NCI-H2196 (cell line): Measurements from ENCODE around the gene POLDIP3.

ENCODE experiments used
- DNase-seq: peaks from one replicate; lab custom pipeline; 2025; ENCODE audit not compliant: unreplicated experiment; lab: John Stamatoyannopoulos, UW

The POLDIP3 gene

GRCh38 chr22:42642806-42643633 lies 28.3 kb upstream of the POLDIP3 start:
- DNase-seq, result no peak

GRCh38 chr22:42641801-42642413 lies 27.2 kb upstream of the POLDIP3 start:
- no peak for DNase-seq

DNA sequence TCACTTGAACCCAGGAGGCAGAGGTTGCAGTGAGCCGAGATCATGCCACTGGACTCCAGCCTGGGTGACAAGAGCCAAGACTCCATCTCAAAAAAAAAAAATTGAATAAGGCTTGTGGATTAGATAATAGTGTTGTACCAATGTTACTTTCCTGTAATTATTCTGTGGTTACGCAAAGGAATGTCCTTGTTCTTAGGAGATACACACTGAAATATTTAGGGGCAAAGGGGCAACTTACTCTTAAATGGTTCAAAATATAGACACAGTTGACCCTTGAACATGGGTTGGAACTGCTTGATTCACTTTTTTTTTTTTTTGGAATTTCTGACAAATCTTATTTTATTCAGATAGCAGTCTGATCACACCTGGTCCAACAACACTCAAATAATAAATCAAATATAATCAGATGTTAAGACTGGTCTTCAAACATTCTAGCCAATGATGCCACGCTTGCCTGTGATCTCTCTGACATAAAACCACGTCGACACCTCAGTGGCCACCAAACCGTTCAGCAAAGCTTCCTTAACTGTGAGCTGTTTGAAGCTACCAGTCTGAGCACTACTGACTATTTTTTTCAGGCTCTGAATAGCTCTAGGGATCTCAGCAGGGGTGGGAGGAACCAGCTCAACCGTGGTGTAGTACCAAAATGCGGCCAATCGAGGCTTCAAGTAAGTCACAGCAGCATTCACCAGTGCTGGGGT lies 25.0 kb upstream of the POLDIP3 start:
- no peak for DNase-seq

- no peak for DNase-seq
Measured at GRCh38 chr22:42637555-42637954, 22.9 kb upstream of the POLDIP3 start.

DNA sequence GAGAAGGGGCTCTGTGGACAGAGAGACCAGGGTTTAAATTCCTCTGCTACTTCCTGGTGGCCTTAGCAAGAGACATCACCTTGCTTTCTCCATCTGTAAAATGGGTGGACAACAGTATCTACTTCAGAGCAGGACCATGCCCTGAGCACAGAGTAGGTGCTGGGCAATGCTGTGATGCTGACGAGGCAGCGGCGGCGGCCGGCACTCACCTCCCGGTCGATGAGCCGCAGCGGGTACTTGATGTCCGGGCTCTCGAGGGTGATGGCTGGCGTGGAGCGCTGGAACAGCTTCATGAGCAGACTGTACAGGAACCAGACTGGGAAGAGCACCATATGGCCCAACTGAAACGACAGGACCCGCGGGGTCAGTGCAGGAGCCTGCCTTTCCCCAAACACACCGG lies 21.8 kb upstream of the POLDIP3 start:
- DNase-seq, result no peak

GRCh38 chr22:42635531-42635930 lies 20.8 kb upstream of the POLDIP3 start:
- no peak for DNase-seq

GRCh38 chr22:42633013-42633412 lies 18.3 kb upstream of the POLDIP3 start:
- DNase-seq, result no peak

DNA sequence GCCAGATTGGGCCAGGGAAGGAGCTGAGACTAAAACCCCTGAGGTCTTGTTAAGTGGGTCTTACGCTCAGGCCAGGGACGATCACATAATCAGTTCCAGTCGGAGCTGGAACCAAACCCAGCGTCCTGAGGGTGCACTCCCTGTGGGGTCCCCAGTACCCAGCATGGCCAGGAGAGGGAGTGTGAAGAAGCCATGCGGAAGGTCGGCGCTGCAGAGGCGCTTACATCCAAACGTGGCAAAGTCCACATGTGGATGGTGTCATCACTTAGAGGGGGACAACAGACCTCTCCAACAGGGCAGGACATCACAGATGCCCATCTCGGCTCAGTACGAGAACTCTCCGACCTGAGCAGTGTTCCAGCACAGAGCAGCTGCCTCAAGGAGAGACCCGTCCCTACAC lies 17.4 kb upstream of the POLDIP3 start:
- DNase-seq, result no peak

DNA sequence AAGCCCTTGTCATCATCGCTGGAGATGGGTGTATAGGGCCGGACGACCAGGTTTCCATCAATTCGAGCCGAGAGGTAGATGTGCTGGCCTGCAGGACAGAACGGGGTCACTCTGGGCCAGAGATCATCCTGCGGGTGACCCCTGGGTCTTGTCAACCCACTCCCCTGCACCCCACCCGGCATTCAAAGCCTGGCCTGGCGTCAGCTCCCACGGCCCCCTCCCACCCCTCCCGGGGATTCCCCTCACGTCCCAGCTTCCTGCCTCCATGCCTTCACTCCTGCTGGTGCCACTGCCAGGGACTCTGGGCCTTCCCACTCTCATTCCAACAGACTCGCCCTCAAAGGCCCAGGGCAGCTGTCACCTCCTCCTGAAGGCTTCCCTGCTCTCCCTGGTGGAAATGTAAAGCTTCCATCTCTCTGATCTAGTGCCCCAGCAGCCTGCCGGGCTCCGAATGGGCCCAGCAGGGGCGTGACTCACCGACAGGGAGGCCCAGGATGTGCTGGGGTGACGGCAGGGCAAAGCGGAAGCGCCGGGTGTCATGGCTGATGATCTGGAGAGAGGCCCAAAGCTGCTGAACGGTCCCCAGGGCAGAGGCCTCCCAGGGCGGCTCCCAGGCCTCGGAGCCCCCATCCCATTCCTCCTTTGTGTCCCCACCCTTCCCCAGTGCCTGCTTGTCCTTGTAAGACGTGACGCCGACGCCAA lies 16.4 kb upstream of the POLDIP3 start:
- DNase-seq, result no peak

DNA sequence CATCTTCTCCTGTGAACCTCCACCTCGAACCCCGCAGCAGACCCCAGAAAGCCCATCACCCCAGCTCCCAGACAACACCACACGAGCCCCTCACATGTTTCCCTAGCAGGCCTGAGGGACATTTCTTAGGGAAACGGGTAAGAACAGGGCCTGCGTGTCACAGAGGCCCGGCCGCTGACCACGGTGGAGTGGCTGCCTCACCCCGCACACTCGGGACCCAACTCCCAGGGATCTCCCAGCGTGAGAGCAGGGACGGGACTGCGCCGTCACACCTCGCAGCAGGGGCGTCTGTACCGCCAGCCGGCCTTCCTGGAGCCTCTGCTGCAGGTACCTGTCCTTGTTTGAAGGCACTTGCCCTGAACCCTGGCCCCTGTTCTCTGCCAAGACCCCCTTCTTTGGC lies 15.5 kb upstream of the POLDIP3 start:
- no peak for DNase-seq

GRCh38 chr22:42627981-42628380 lies 13.3 kb upstream of the POLDIP3 start:
- no peak for DNase-seq

- DNase-seq, result no peak
Measured at GRCh38 chr22:42626951-42627625, 12.4 kb upstream of the POLDIP3 start.

DNA sequence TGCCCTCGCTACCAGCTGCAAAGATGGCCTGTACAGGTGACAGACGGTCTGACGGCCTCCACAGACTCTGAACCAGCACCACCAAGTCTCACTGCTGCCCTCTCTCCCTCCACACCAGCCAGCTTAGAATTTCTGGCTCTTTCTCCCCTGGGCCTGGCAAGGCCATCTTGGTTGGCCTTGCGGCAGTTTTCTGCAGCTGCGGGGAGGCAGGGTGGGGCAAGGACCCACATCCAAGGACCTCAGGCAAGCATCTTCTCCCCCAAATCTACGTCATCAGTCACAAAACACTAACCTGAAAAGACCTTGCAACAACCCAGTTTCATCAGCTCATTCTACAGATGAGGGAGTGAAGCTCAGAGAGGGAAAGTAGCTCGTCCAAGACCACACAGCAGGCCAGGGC lies 11.7 kb upstream of the POLDIP3 start:
- no peak for DNase-seq

DNA sequence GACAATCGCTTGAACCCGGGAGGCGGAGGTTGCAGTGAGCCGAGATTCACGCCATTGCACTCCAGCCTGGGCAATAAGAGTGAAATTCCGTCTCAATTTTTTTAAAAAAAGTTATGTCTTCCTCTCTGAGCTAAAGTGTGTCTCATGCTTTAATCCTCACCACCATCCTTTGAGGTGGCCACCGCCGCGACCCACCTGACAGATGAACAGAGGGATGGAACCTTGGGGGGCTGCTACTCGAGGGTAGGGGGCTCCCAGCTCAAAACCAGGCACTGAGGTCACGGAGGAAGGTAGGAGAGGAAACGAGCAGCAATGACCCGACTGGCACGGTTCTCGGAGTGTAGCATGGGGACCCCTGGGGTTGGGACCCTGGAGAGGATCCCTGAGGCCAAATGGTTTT lies 10.7 kb upstream of the POLDIP3 start:
- no peak for DNase-seq

DNA sequence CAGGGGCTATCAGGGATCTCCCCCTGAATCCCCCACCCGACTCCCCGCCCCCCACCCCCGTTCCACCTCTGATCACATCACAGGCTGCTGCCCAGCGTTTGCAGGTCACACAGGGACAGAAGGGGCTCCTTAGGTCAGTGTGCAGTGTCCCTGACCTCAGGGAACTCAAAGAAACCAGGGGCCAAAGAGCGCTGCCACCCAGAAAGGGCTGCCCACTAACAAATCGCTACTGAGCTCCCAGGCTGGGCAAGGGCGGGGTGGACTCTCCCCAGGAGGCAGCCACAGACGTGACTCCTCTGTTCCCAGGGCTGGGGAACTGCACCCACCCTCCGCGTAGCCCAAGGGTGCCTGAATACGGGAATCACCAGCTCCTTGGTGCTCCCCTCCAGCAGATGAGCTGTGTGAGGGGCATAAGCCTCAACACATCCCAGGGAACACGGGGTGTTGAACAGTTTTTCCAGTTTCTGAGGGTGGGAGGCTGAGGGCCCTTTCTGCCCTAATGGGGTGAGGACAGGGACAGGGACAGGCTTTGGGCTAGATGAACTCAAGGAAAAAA lies 9.9 kb upstream of the POLDIP3 start:
- no peak for DNase-seq

DNA sequence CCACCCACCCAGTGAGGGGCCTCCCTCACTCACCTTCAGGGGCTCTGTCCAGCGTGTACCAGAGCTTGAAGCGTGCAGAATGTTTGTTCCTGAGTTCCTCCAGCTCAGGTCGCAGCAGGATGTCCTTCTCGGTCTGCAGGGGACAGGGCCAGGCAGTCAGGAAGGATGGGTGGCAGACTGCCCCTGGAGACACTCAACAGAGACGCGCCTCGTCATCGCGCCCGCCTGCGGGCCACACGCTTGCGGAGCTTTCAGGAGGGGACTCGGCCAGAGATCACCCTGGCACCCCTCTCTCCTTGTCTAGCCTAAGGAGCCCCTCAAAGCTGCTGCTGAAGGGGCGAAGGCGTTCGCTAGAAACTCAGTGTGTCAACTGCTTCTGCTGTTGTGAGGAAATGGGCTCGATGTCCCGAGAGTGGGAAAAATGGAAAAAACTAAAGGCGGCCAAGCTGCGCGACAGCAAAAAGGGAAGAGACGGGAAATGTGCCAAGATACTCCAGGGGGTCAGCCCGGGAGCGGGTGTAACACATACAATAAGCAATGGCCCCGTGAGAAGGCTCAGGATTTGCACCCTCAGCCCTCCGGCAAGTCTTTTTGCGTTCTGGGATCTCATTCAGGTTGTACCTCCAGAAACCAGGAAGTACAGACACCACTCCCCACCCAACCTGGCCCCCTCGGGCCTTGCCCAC lies 9.2 kb upstream of the POLDIP3 start:
- DNase-seq, result no peak

DNA sequence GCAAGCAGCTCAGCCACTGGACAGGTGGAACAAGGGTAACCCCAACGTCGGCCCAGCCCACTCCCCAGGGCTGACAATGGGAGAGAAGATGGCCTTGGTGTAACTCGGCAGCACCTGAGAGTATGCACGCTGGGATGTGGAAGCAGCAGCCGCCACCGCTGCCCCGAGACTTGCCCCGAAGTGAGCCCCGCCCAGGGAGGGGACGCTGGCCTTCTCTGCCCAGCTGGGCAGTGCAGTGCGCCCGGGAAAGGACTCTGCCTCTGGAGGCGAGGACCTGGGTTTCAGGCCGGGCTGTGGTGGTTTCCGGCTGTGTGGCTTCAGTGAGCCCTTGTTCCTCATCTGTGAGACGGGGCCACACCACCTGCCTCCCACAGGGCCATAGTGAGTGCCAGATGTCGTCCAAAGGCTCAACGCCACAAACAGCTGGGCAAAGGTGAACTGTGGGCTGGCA lies 8.6 kb upstream of the POLDIP3 start:
- DNase-seq, result no peak

DNA sequence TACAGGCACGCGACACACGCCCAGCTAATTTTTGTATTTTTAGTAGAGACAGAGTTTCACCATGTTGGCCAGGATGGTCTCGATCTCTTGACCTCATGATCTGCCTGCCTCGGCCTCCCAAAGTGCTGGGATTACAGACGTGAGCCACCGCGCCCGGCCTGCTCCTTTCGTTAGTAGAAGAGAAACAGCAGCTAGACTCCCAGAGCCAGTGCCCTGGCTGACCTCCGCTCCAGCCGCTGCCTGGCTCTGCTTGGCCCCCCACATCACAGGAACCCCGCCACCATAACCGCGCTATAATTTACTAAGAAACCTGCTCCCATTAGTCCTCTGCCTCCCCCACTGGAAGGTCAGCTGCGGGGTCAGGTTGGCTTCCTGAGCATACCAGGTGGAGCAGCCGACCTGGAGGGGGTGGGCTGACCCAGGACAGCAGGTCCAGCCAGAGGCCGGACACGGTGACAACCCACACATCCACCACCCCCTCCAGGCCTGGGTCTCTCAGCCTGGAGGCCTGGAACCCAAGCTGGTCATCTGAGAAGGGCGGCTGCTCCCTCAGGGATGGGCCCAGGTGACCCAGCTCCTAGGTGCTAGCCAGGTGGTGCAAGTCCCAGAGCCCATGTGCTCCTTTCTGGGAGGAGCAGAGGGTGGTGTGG lies 7.5 kb upstream of the POLDIP3 start:
- DNase-seq, result no peak

DNA sequence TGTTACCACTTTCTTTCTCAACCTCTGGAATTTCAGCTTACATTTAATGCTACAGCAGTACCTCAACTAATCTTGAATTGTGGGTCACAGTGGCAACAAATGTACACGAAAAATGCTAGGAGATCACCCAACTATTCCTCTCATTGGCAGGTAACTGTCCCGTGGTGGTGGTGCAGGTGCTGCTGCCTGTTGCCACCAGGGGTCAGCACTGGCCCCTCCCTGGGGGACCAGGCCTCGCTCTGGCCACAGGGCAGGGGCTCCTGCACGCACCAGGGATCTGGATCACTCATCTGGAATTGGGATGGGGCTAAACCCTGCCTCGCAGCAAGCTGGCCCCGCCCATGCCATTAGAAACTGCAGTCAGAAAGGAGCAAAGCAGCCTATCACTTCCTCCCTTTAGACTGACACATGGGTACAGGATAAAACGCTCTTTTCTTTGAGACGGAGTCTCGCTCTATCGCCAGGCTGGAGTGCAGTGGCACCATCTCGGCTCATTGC lies 6.9 kb upstream of the POLDIP3 start:
- DNase-seq, result peak; percentile 59
